Right ventricle myocardium superior (tissue), 1 donor: ENCODE measurements around the gene CYP39A1. TPM values are rescaled to one million over a fixed set of nuclear protein-coding genes. Genes with fewer than 3 reads are reported as not detected.

Source experiments
- ATAC-seq: fragments of 200-7000 bp; cut with Tn5 transposase; one replicate; pipeline ENCODE4 v1.9.1; 2020; ENCODE audit warnings: mild to moderate bottlenecking; ENCODE audit not compliant: poor library complexity
- DNase-seq: peaks from one replicate; pipeline ENCODE4 v3.0.0-alpha.2; 2020
- intact Hi-C: fragments of 100-400 bp; cut with DNase I; formaldehyde crosslinking; loops from one replicate; pipeline ENCODE4 v1.11.2; 2022
- total RNA-seq: library from RNA; stranded (reverse); fragmentation: NEBNext Ultra II Directional; extraction: Animal tissue kit (Norgen Biotek cat#: 25700); gene quantifications from one replicate; pipeline ENCODE4 v1.2.1, GENCODE V29; 2021
- donor health status: DM: no; HTN: yes; CAD: no; lungs with severe emphysema.

Gene CYP39A1
- total RNA-seq, 1 donor from 2014 or later = 4.7 TPM

GRCh38 chr6:46501136-46502089 is 151.2 kb downstream of the CYP39A1 start:
- ATAC-seq (no peak), DNase-seq (no peak)
- intact Hi-C loops = no loop called here

- ATAC-seq (no peak), DNase-seq (no peak)
- intact Hi-C loops = no loop called here
These were observed 152.2 kb downstream of the CYP39A1 start for GRCh38 chr6:46500382-46500781.

Other genes starting within 250 kb of the CYP39A1 start
- 258 TPM for gene RCAN2, start 161.4 kb downstream of the CYP39A1 start, total RNA-seq
- 11.7 TPM for gene SLC25A27, start 157 bp upstream of the CYP39A1 start, total RNA-seq
- 0.32 TPM for gene TDRD6, start 35.1 kb upstream of the CYP39A1 start, total RNA-seq
- 0.27 TPM for gene PLA2G7, start 82.6 kb upstream of the CYP39A1 start, total RNA-seq
- gene ANKRD66, start 94.1 kb upstream of the CYP39A1 start, total RNA-seq = not detected
- gene MEP1A, start 140.6 kb upstream of the CYP39A1 start, total RNA-seq = not detected